ENCODE results near the gene OPN3.
A peak's percentile ranks its signal among the peaks of the same experiment; 100 is the strongest.

The OPN3 gene

GRCh38 chr1:241632987-241633386 lies 7.2 kb downstream of the OPN3 start (continued):
- TF ChIP-seq ZIC2 (tag by site-specific recombination; IDR thresholded peaks at IDR 0.05), result no peak
- no peak for TF ChIP-seq ZBTB26 (tag by site-specific recombination; optimal IDR thresholded peaks at IDR 0.05)
- TF ChIP-seq ZNF416 (tag by site-specific recombination; IDR thresholded peaks at IDR 0.05), result no peak
- no peak for TF ChIP-seq ZNF138 (tag by site-specific recombination; IDR thresholded peaks at IDR 0.05; ENCODE audit: borderline replicate concordance)
- TF ChIP-seq ZNF280D (tag by site-specific recombination; IDR thresholded peaks at IDR 0.05), result no peak

- Histone ChIP-seq H3K4me1 (ENCODE audit: control insufficient read depth, insufficient read depth, low read length) (peaks cover 15% of the 10 kb centered on the region), H3K9me3 (ENCODE audit: control insufficient read depth, insufficient read depth, low read depth, low read length) (no peaks in the 10 kb centered on the region), H3K27ac (ENCODE audit: extremely low read depth, low read depth, low read length) (no peak overlapping the region), H3K4me3 (ENCODE audit: low read depth, low read length) (no peak overlapping the region), H3K36me3 (ENCODE audit: control insufficient read depth in 2 of 2, insufficient read depth in 1 of 2, low read length in 2 of 2) (peaks cover 0 to 19% of the 10 kb centered on the region in 2 experiments; a peak in 1 of 3 replicates)
- CTCF ChIA-PET, result interaction anchor here (1.7 kb wide), 1 partner anchor 16 kb away, joined by 7 read pairs; no protein-coding TSS in a partner anchor
- POLR2A ChIA-PET, result interaction anchor here (0.6 kb wide), 1 partner anchor 73 kb away, joined by 3 read pairs; no protein-coding TSS in a partner anchor
- TF ChIP-seq ZNF473 (tag by site-specific recombination; IDR thresholded peaks at IDR 0.05), result no peak
- peak; percentile 58; the same call in 1 of the 2 replicates for TF ChIP-seq TCF7L2 (IDR thresholded peaks at IDR 0.05; ENCODE audit: borderline replicate concordance, low read depth, low read length)
- no peak for TF ChIP-seq ZBTB6 (tag by site-specific recombination; IDR thresholded peaks at IDR 0.05)
- TF ChIP-seq PRDM1 (tag by site-specific recombination; IDR thresholded peaks at IDR 0.05), result peak; percentile 40; the same call in 1 of the 2 replicates
- TF ChIP-seq EGR2 (tag by site-specific recombination; IDR thresholded peaks at IDR 0.05; ENCODE audit: low read depth), result peak; percentile 62
- TF ChIP-seq ZNF280C (tag by site-specific recombination; IDR thresholded peaks at IDR 0.05), result no peak
- TF ChIP-seq ZNF341 (tag by site-specific recombination; IDR thresholded peaks at IDR 0.05; ENCODE audit: low read depth), result no peak
- TF ChIP-seq TRIM28 (IDR thresholded peaks at IDR 0.05; ENCODE audit: borderline replicate concordance, low read length), result peak; percentile 36; the same call in 1 of the 2 replicates
- no peak for TF ChIP-seq MEIS1 (CRISPR knock-in tag; IDR thresholded peaks at IDR 0.05; ENCODE audit: borderline replicate concordance)
- no peak for TF ChIP-seq ZBTB17 (tag by site-specific recombination; IDR thresholded peaks at IDR 0.05)
- no peak for TF ChIP-seq KLF9 (tag by site-specific recombination; IDR thresholded peaks at IDR 0.05; ENCODE audit: low read depth)
- TF ChIP-seq ZNF776 (tag by site-specific recombination; IDR thresholded peaks at IDR 0.05; ENCODE audit: borderline replicate concordance), result no peak
- no peak for TF ChIP-seq ZBTB26 (tag by site-specific recombination; optimal IDR thresholded peaks at IDR 0.05)
- no peak for TF ChIP-seq PRDM2 (tag by site-specific recombination; IDR thresholded peaks at IDR 0.05; ENCODE audit: borderline replicate concordance)
- no peak for TF ChIP-seq ZBTB7A (tag by site-specific recombination; IDR thresholded peaks at IDR 0.05; ENCODE audit: low read depth)
Observed at GRCh38 chr1:241631674-241632073, 8.5 kb downstream of the OPN3 start.

All from HEK293 (cell line).